KOPT-K1 (cell line): ENCODE data around the gene HOXC6.

Experiments used
- H3K27ac ChIP-seq: fragments of 200-600 bp; sonication (generic); 2 replicates; pipeline ENCODE4 v1.5.1; 2016; ENCODE audit warnings: antibody characterized with exemption, mild to moderate bottlenecking, low read depth, low read length; ENCODE audit not compliant: poor library complexity, severe bottlenecking
- H3K36me3 ChIP-seq: fragments of 200-600 bp; sonication (generic); 2 replicates; pipeline ENCODE4 v1.5.1; 2017; ENCODE audit warnings: antibody characterized with exemption, mild to moderate bottlenecking, low read length, moderate library complexity; ENCODE audit not compliant: insufficient read depth
- H3K9me3 ChIP-seq: fragments of 200-600 bp; sonication (generic); 2 replicates; pipeline ENCODE4 v1.5.1; 2017; ENCODE audit warnings: antibody characterized with exemption, low read length, mild to moderate bottlenecking; ENCODE audit not compliant: insufficient read depth, poor library complexity, severe bottlenecking

Gene HOXC6

GRCh38 chr12:54004841-54005530 is 23.3 kb upstream of the HOXC6 start:
- no peaks in the 10 kb centered on the region for H3K9me3 ChIP-seq
- H3K27ac ChIP-seq = no peak overlapping the region
- no peaks in the 10 kb centered on the region for H3K36me3 ChIP-seq

GRCh38 chr12:54005531-54005852 is 22.7 kb upstream of the HOXC6 start:
- no peaks in the 10 kb centered on the region for H3K9me3 ChIP-seq
- no peaks in the 10 kb centered on the region for H3K36me3 ChIP-seq
- H3K27ac ChIP-seq = no peak overlapping the region

- H3K9me3 ChIP-seq = no peaks in the 10 kb centered on the region
- H3K36me3 ChIP-seq = no peaks in the 10 kb centered on the region
- H3K27ac ChIP-seq = no peak overlapping the region
These were observed 22.2 kb upstream of the HOXC6 start for GRCh38 chr12:54005853-54006558.

- Histone ChIP-seq H3K9me3 (no peaks in the 10 kb centered on the region), H3K27ac (no peak overlapping the region), H3K36me3 (no peaks in the 10 kb centered on the region)
These were observed 21.6 kb upstream of the HOXC6 start for GRCh38 chr12:54006559-54007220.

- no peaks in the 10 kb centered on the region for H3K9me3 ChIP-seq
- no peak overlapping the region for H3K27ac ChIP-seq
- no peaks in the 10 kb centered on the region for H3K36me3 ChIP-seq
These were observed 20.5 kb upstream of the HOXC6 start for GRCh38 chr12:54007538-54008259.

GRCh38 chr12:54008260-54008552 is 20.0 kb upstream of the HOXC6 start:
- H3K9me3 ChIP-seq = no peaks in the 10 kb centered on the region
- H3K27ac ChIP-seq = no peak overlapping the region
- no peaks in the 10 kb centered on the region for H3K36me3 ChIP-seq

- Histone ChIP-seq H3K9me3 (no peaks in the 10 kb centered on the region), H3K36me3 (no peaks in the 10 kb centered on the region), H3K27ac (no peak overlapping the region)
These were observed 18.8 kb upstream of the HOXC6 start for GRCh38 chr12:54009171-54010052.

- H3K36me3 ChIP-seq = no peaks in the 10 kb centered on the region
- H3K9me3 ChIP-seq = no peaks in the 10 kb centered on the region
- no peak overlapping the region for H3K27ac ChIP-seq
These were observed 17.9 kb upstream of the HOXC6 start for GRCh38 chr12:54010053-54010971.

GRCh38 chr12:54010972-54011664 is 17.1 kb upstream of the HOXC6 start:
- no peak overlapping the region for H3K27ac ChIP-seq
- no peaks in the 10 kb centered on the region for H3K9me3 ChIP-seq
- no peaks in the 10 kb centered on the region for H3K36me3 ChIP-seq

GRCh38 chr12:54011665-54012532 is 16.3 kb upstream of the HOXC6 start:
- no peaks in the 10 kb centered on the region for H3K36me3 ChIP-seq
- H3K9me3 ChIP-seq = no peaks in the 10 kb centered on the region
- H3K27ac ChIP-seq = no peak overlapping the region

- Histone ChIP-seq H3K9me3 (no peaks in the 10 kb centered on the region), H3K27ac (no peak overlapping the region), H3K36me3 (no peaks in the 10 kb centered on the region)
These were observed 15.4 kb upstream of the HOXC6 start for GRCh38 chr12:54012631-54013409.

GRCh38 chr12:54014377-54015017 is 13.7 kb upstream of the HOXC6 start:
- H3K27ac ChIP-seq = no peak overlapping the region

More at GRCh38 chr12:54014377-54015017, 13.7 kb upstream of the HOXC6 start:
- Histone ChIP-seq H3K9me3 (no peaks in the 10 kb centered on the region), H3K36me3 (no peaks in the 10 kb centered on the region)
